Activated CD4-positive, alpha-beta T cell treated with anti-CD3 and anti-CD28 coated beads for 24 hours (primary cell): ENCODE measurements around the gene HYDIN.
A peak's percentile ranks its signal among the peaks of the same experiment; 100 is the strongest.

Experiments
- DNase-seq, 2 donors: peaks; one replicate each; pipeline ENCODE4 v3.0.0-alpha.2; 2020; ENCODE audit warnings: low read depth in 2 of 2

The HYDIN gene

DNA sequence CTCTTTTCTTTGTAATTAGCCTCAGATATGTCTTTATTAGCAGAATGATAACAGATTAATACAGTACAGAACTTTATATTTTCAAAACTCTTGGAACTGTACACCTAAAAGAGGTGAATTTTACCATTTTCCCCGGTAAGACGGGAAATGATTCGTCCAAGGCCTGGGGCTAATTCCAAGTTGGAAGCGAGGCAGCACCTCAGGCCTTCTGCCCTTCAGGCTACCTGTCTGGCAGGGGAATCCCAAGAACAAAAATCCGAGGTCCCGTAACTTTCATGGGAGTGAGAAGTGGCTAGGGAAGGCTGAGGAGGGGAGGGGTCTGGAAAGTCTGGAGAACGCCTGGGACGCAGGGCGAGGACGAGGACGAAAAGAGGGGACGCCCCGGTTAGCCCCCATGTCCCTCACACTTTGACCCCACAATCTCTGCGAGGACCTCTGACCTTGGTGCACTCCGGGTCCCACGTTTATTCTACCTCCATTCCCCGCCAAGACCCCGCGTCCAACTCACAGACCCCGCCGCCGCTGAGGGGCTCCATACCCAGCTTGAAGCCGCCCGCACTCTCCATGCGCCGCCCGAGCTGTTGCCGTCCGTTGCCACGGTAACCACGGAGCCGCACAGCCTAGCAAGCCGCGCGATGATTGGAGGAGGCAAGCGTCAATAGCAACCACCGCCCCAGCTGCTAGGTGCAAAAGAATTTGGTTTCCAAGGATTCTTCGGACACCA, at the start of gene HYDIN:
TSS of gene HYDIN (minus strand) at position 601 of the 724 bp plus-strand sequence. CDS start 43,827 bp downstream, outside the sequence.
- peak in 1 of 2 donors; percentile 17 for DNase-seq

DNA sequence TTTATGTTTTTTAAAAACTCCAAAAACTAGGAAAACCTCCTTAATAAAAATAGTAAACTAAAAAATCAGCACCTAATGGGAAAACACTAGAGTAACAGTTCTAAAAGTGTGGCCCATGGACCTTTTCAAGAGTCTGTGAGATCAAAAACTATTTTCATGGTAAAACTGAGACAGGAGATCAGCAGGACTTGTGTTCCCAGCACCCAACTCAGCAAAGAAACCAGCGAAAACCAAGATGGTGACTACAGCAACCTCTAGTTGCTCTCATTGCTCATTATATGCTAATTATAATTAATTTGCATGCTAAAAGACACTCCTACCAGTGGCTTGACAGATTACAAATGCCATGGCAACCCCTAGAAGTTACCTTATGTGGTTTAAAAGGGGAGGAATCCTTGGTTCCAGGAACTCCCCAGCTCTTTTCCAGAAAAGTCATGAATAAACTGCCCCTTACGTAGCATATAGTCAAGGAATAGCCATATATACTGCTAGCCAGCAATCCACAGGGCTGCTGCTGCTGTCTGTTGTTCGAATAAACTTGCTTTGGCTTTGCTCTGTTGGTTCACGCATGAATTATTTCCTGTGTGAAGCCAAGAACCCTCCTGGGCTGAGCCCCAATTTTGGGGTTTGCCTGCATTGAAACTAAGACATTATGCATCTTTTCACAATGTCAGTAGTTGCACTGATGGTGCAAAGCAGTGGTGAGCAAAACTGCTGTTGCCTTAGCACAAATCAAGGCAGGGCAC, 46.2 kb upstream of the HYDIN start:
- no peak for DNase-seq

DNA sequence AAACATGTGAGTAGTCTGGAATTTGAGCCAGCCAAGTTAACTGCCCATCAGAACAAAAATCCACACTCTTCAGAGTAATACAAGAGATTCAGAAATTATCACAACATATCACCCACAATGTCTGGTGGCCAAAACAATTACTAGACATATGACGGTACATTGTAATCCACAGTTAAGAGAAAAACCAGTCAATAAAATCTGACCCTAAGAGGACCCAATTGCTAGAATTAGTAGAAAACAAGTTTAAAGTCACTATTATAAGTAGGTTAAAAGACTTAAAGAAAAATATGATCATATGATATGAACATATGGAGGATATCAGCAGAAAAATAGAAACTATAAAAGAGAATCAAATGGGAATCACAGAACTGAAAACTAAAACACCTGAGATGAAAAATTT, 42.9 kb upstream of the HYDIN start:
- no peak for DNase-seq

DNA sequence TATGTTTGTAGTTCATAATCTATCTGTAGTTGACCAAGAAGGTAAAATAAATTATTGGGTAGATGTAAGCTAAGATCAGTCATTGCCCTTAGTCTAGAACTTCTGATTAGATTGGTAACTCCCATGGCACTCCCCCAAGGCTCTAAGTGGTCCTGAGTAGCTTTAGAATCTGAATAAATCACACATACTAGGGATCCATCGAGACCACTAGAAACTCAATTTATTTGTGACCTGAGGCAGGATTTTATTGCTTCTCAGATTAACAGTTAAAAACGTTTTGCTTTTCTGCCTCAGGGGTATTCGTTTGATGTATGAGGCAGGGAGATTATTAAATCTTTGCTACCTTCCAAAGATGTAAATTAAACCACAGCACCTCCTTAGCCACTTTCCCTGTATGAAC, 33.8 kb upstream of the HYDIN start:
- DNase-seq = no peak

DNA sequence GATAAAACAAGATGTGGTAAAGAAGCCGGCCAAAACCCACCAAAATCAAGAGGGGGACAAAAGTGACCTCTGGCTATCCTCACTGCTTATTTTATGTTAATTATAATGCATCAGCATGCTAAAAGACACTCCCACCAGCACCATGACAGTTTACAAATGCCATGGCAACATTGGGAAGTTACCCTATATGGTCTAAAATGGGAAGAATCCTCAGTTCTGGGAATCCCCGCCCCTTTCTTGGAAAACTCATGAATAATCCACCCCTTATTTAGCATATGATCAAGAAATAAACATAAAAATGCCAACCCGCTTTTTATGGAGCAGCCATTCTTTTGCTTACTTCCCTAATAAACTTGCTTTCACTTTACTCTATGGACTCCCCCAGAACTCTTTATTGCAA, 33.1 kb upstream of the HYDIN start:
- no peak for DNase-seq

DNA sequence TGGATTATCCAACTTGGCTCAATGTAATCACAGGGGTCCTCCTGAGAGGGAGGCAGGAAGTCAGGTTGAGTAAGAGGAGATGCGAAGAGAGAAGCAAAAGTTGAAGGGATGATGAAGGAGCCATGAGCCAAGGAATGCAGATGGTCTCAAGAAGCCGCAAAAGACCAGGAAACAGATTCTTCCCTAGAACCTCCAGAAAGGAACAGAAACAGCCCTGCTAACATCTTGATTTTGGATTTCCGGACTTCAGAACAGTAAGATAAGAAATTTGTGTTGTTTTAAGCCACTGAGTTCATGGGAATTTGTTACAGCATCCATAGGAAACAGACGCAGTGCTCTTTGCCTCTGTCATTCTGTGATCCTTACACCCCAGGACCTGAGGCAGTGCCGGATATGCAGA, 31.9 kb upstream of the HYDIN start:
- no peak for DNase-seq

DNA sequence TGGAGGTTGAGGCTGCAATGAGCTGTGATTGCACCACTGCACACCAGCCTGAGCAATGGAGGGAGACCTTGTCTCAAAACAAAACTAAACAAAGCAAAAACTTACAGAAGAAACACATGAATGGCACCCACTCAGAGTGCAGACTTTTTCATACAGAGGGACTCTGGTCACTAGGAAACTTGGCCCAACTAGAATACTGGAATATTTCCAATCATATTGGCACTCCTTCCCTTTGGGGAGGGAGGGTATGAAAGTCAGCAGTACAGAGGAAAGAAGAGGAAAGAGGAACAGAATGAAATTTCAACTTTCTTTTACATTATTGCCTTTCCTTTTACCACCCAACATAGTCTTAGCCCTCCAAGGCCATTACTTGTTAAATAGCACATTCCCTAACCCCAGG, 30.5 kb upstream of the HYDIN start:
- no peak for DNase-seq

DNA sequence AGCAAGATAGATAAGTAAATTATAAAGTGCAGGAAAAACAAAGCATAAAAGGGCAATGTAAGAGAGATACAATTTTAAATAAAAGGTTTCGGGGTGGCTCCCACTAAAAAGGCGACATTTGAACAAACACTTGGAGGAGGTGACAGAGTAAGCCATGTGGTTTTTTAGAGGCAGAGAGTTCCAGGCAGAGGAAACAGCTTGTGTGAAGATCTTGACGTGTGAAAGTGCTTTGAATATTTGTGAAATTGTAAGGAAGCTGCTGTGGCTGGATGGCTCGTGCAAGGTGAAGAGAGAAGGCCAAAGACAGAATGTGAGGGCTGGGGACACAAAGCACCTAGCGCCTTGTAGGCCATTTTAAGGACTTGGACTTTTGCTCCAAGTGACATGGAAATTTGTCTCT, 28.6 kb upstream of the HYDIN start:
- DNase-seq = no peak

DNA sequence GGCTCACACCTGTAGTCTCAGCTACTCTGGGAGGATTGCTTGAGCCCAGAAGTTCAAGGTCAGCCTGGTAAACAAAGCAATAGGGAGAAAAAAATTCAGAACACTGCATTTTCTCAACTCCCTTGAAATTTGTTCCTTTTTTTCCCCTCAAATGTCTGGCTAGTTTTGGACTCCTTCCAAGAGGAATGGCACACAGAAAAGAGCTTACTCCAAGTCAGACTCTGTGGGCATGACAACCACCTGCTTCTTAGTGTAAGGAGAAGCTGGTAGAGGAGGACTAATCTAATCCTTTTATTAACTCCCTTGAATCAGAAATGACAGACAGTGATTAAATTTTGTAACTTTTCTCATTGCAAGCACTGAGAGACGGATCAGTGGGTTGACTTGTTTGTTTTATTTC, 27.9 kb upstream of the HYDIN start:
- DNase-seq = no peak

DNA sequence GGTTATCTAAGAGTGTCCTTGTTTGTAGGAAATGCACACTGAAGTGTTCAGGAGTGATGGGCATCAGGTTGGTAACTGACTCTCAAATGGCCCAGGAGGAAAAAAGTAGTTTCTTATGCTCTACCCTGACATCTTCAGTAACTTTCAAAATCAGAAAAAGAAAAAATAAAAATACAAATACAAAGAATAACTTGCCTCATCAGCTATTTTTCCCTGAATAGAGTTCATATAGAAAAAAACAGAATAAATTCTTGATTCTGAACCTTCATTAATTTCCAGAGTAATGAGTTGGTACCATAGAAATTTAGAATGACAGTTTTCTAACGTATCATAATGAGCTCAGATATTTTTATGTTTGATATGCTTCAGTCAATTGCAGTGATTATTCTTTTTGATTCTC, 27.2 kb upstream of the HYDIN start:
- no peak for DNase-seq

DNA sequence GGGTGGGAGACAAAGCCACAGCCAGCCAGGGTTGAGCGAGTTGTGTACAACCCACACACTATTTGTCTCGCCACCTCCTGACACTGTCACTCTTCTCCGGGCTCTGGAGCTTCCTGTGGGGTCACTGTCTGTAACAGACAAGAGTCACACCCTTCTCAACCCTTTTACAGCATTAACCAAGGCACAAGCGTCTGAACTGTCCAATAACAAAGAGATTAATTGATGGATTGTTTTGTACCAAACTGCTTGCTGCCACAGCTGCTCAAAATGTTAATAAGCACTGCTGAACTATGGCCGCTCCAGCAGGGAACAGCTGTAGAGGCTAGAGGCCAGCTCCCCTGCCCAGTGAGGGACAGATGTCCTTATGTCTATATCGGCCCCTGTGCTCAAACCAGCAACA, 25.2 kb upstream of the HYDIN start:
- DNase-seq = no peak

DNA sequence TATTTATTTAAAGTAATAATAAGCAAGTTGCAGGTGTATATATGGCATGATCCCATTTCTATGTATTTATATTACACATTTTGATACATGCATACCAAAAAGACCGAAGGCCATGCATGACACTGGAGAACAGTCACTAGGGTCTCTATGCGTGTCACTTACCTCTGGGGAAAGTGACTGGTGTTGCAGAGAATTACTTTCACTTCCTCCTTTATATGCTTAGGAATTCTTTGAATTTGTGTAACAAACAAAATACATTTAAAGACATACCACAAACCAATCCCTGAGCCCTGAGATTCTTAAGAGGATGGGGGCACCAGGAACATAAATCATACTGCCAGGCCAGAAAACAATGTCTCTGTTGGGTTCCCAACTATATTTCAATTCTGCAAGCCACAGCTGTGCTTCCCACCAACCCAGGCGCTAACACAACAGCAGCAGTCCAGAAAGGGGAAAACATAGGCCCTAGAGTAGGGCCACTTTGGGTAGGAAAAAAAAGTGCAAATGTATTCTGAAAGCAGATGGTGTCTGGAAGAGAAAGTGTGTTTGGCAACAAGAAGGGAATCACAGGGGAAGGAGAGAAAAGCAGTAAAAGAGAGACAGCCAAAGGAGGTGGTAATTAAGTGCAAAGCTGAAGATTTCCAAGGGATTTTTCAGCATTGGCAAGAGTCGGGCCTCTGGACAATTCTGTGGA, 24.5 kb upstream of the HYDIN start:
- DNase-seq = no peak

DNA sequence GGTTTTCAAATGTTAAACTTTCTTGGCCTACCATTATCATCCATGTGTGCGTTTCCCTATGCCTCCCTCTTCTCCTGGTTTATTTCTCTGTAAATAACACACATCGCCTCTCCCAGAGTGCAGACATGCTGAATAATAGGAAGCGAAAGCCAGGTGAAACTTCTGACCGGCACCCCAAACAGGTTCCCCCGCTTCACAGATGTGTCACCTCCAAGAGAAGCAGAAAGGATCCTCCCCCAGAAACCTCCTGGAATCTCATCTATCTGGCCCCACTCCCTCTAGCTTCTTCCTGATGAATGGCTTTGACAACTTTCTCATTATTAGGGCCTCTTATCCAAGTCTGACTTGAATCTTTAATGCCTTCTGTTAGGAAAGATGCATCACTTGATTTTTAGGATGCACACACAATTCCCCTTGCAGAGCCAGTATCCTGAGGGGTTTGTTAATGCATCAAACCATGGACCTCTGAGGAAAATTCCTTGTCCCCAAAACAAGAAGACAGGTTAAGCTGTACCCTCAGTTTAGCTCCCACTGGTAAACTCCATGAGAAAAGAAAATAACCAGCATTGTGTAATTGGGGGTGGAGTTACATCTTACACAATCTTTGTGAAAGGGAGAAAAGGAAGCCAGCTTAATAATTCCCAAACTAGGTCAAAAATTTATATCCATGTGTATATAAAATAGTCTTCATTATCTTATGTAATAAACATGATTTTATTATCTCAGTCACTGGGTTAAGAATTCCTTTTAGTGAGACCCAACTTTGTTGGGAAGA, 20.1 kb upstream of the HYDIN start:
- DNase-seq = no peak

DNA sequence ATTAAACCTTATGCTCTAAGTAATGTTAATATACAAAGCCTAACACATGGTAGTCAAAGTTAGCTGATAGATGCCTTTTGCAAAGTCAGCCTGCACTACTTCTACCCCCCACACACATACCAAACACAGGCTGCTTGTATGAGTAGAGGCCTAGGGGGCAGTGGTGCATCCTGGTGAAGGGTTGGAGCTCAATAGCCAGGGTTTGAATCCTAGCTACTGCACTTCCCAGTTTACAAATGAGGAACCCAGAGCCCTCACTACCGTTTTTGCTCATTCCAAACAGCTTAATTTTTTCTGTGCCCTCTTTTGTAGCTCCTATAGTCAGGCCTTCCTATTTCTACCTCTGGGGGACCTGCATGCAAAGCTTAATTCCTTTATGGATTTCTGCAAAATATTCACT, 18.9 kb upstream of the HYDIN start:
- DNase-seq = no peak

DNA sequence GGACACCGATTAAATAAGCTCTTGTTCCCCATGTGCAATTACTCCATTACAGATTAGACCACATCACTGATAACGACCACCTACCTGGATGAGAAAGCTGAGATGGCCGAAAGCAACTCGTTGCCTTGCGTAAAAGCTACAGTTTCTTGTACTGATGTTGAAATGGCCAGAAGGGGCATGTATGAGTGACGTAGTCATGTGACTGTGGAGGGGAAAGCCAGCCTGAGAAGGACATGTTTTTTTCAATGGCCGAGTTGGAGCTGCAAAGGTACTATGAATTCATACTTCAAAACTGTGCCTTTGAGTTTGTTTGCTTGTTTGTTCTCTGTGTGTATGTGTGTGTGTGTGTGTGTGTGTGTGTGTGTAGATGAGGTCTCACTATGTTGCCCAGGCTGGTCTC, 17.0 kb upstream of the HYDIN start:
- DNase-seq = no peak

DNA sequence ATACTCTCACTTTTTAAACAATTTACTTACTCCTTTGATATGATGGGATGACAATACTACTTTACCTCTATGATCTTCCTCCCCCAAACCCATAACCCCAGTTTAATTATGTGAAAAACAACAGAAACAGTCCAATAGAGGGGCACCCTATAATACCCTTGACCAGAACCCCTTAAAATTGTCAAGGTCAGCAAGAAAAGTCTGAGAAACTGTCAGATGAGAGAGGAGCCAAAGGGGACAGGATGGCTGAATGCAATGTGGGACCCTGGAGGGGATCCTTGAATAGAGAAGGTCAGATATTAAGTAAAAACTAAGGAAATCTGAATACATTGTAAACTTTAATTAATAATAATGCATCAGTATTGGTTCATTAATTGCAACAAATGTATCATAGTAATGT, 15.8 kb upstream of the HYDIN start:
- no peak for DNase-seq

DNA sequence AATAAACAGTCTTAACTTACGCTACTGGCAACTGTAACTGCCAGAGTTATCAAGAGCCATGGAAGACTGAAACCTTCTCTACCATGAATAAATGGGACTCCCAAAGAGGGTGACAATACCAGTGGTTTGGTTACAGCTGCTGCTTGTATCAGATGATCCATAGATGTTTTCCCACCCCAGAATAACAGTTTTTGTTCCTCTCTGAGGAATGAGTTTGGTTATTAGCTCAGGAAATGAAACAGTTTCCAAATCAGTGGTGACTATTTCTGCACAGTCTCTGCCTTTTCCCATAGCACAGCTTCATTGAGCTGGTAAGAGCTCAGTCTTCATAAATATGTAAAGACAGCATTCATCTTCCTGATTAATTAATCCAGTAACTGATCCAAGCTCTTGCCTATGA, 14.0 kb upstream of the HYDIN start:
- no peak for DNase-seq

DNA sequence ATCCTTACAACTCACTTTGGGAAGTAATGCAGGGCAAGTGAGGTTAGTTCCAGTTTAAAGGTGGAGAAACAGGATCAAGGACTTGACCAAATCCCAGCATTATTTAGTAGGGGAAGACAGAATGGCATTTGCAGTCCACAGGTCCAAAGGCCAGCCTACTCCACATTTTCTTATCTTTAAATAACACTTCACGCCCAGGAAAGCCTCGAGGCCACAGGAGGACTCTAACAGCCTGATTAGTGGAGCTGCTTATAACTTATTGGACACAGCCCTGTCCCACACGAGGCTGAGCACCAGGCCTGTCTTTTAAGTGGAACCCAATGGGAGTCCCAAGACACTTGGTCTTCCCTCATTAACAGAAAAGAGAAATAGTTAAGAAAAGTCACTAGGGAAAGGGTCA, 12.1 kb upstream of the HYDIN start:
- no peak for DNase-seq

DNA sequence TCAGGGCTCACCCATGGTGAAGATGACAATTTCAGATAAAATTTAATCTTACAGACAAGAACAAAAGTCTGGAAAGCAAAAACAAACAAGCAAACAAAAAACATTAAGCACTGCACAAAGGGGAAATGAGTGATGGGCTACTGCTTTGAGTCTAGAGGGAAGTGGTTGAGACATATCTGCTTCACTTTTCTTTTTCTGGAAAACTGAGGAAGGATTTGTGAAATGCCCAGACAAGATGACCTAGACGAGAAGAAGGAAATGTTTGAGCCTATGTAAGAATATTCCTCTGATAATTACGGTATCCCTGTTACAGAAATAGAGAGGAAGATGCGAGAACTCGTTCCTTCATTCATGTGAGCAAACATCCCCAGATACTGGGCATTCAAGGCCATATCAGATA, 11.5 kb upstream of the HYDIN start:
- no peak for DNase-seq

DNA sequence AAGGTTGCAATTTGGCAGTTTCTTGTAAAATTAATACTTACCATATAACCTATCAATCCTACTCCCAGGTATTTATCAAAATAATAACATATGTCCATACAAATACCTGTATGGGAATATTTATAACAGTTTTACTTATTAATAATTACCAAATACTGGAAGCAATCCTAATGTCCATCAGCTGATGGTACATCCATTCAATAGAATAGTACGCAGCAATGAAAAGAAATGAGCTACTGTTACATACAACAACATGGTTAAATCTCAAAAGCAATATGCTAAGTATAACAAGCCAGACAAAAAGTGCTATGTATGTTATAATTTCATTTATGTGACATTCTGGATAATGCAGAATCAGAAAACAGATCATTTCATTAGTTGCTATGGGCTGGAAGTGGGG, 1.2 kb downstream of the HYDIN start:
- DNase-seq = no peak

DNA sequence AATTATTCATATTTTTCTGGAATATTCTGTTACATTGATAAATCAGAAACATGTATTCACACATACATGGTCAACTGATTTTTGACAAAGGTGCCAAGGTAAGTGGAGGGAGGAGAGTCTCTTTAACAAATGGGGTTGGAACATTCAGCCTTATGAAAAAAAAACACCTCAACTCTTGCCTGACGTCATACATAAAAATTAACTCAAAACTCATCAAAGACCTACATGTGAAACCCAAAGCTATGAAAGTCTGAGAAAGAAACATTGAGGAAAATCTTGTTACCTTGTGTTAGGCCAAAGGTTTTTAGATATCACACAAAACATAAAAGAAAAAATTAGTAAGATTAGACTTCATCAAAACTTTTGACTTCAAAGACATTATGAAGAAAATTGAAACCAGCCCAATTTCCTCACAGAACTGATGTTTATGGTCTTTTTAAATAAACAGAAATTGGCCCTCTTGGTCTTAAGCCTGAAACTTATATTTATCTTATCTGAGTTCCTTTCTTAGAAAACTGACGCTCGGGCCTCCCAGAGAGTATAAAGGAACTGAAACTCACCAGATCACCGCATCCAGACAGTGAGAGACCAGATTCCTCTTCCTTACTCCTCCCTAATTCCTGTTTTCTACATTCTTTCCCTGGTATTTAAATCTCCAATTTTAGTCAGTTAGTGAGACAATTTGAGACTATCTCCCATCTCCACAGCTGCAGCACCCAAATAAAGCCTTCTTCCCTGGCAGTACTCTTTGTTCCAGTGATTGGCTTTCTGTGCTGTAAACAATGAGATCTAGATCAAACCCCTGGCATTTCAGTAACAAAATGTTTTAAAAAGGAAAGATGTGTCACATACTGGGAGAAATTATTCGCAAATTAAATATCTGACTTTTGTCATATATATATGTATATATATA, 4.0 kb downstream of the HYDIN start:
- DNase-seq = no peak
